Forelimb muscle (tissue), 1 donor: ENCODE measurements around the gene SMAD5. TPM values are rescaled to one million over a fixed set of nuclear protein-coding genes. Genes with fewer than 3 reads are reported as not detected.

Experiments
- DNase-seq: peaks from one replicate; pipeline ENCODE4 v3.0.0-alpha.2; 2013; ENCODE audit warnings: low read depth
- polyA plus RNA-seq: library from polyadenylated mRNA; unstranded; fragments of 120-200 nt; gene quantifications from one replicate; pipeline ENCODE4 v1.2.1, GENCODE V29; 2013; ENCODE audit not compliant: insufficient read length

SMAD5 gene
- polyA plus RNA-seq, 1 donor, result 39.8 TPM

DNA sequence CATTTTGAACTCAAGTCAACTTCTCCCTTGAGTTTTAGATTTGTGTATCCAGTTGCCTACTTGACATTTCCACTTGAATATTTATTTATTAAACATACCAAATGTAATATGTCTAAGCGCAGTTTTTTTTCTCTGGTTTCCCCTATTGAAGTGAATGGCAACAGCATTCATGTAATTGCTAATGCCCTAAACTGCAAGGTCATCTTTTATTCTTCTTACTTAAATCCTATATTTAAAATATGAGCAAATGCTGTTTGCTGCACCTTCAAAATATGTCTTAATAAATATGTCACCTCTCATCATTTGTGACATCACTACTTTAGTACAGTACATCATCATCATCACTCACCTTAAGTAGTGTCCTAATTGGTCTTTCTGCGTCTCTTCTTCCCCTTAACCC is 22.4 kb downstream of the SMAD5 start:
- no peak for DNase-seq

DNA sequence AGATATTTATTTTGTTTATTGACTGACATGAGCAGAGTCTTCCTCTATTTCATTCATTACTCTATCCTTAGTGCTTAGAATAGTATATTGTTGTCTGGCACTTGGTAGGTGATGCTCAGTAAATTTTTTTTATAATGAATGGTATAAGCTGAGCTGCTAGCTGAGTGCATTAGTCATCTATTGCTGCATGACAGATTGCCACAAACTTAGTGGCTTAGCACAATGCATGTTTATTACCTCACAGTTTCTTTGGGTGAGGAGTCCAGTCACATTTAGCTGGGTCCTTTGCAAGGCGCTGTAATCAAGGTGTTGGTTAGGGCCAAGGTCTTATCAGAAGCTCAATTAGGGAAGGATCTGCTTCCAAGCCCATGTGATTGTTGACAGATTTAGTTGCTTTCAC is 23.1 kb downstream of the SMAD5 start:
- DNase-seq, result no peak

DNA sequence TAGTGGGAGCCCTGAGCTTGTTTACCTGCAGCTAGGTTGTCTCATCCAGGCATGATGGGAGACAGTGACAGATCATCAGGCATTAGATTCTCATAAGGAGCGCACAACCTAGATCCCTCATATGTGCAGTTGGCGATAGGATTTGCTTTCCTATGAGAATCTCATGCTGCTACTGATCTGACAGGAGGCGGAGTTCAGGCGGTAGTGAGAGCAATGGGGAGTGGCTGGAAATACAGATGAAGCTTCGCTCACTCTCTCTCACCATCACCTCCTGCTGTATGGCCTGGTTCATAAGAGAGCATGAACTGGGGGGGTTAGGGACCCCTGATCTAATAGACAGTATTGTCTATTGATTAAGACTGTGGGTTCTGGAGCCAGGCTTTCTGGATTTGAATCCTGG is 24.9 kb downstream of the SMAD5 start:
- DNase-seq, result no peak

DNA sequence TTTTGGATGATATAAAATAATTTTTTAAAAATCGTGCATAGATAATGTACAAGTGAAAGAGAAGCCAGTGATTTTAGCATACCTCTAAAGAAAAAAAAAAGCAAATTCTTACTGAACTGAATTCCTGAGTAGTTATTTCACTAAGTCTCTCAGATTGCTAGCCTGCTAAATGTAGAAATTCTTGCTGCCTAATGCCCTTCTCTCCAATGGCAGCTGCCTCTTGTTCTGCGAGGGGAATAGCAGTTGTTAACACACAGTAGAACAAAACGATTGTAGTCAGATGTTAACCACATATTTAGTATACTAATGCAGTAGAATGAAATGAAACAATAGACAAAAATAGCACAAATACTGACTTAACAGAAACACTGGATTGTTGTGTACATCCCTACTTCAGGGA is 26.8 kb downstream of the SMAD5 start:
- no peak for DNase-seq

DNA sequence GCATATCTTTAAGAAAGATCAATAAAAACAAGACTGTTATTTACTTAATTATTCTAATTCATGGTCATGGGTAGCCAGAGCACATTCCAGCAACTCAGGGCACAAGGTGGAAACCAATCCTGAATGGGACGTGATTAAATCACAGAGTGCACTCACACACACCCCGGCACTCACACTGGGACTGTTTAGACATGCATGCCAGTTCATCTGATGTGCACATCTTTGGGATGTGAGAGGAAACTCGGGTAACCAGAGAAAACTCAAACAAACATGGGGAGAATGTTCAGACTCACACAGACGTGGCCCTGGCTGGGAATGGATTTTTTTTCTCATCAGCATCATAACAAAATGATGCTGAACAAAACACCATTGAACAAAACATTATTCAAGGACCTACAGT is 29.4 kb downstream of the SMAD5 start:
- no peak for DNase-seq

DNA sequence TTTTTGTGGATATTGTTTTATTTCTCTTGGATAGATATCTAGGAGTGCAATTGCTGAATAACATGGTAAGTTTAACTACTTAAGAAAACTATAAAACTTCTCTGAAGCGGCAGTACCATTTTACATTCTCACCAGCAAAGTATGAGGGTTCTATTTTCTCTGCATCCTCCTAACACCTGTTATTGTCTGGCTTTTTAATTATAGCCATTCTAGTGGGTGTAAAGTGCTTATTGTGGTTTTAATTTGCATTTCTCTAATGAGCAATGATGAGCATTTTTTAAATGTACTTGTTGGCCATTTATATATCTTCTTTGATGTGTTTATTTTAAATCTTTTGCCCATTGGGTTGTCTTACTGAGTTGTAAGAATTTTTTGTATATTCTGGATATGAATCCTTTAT is 31.6 kb downstream of the SMAD5 start:
- DNase-seq, result no peak

DNA sequence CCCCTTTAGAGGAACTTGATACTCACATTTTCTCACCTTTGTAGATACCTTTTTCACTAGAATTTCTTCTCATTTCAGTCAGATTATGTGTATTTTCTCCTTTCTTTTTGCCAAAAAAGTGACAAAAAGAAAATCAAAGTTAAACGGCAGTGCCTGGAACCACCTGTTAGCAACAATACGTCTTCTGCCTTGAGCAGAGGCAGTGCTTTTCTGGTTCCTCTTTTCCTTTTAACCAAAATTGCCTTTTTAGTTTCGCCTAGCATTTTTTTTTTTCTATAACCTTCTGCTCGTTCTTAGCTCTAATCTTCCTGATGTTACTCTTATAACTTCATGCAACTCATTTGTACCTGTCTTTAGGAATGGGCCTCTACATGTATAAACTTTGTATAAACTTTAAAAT is 34.3 kb downstream of the SMAD5 start:
- no peak for DNase-seq

DNA sequence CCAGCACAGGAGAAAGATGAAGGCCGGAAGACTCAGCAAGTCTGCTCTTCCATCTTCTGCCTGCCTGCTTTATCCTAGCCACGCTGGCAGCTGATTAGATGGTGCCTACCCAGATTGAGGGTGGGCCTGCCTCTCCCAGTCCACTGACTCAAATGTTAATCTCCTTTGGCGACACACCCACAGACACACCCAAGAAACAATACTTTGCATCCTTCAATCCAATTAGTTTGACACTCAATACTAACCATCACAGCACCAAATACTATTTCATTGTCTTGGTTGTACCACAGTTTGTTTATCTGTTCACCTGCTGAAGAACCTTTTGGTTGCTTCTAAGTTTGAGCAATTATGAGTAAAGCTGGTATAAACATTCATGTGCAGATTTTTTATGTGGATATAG is 36.6 kb downstream of the SMAD5 start:
- no peak for DNase-seq

DNA sequence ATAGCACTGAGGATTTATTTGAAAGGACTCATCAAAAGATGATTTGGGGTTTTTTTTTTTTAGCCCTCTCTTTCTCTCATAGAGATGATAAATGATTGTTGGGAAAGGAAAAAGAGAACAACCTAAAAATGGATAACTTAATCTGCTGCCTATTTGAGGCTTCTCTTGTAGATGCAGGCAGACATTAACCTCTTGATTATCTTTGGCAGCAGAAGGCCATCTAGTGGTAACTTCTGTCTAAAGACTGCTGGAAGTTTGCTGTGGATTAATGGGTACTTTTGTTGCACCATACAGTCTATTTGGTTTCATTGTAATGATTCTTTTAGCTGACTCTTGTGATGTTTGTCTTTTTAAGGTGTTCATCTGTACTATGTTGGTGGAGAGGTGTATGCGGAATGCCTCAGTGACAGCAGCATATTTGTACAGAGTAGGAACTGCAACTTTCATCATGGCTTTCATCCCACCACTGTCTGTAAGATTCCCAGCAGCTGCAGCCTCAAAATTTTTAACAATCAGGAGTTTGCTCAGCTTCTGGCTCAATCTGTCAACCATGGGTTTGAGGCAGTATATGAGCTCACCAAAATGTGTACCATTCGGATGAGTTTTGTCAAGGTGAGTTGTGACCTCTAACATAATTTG is 41.5 kb downstream of the SMAD5 start:
- peak; percentile 40 for DNase-seq

DNA sequence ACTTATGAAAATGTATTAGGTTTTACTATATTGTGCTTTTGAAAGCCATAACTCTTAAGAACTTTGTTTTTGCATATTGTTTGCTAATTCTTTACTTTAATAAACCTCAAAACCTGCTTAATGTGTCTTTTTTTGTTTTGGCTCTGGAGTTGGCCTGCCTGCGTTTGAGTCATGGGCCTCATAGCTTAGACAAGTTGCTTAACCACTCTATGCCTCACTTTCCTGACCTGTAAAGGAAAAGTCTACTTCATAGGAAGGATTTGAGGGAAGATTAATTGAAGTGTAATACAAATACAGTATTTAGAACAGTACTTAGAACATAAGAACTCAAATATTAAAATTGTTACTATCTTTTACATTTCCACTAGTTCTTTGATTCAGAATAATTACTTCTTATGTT is 50.0 kb downstream of the SMAD5 start:
- DNase-seq, result no peak

DNA sequence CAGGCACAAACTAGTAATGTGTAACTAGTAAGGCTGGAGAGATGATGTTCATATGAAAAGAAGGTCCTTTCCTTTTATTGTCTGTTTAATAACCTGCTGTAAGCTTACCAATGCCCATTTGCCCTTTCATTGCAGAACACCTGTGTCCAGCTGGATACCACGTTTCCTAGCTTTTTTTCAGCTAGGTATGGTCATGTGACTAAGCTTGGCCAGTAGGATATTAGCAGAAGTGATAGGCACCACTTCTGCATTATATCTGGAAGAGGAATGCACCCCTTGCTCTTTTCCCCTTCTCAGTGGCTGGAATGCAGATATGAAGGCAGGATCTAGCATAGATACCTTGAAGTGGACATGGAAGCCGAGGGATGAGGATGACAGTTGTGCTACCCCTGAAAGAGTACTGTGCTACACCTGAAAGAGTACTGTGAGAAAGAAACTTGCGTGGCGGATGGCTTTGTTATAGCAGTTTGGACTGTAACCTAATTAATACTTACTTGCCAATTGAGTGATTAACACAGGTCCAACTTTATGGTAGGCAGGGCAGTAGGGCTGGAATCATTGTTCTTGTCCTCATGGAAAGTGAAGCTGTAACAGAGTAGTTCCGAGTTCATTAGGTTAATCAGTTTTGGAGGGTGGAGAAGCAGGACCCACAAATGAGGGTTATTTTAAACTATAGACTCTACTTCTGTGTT is 53.5 kb downstream of the SMAD5 start:
- DNase-seq, result no peak

DNA sequence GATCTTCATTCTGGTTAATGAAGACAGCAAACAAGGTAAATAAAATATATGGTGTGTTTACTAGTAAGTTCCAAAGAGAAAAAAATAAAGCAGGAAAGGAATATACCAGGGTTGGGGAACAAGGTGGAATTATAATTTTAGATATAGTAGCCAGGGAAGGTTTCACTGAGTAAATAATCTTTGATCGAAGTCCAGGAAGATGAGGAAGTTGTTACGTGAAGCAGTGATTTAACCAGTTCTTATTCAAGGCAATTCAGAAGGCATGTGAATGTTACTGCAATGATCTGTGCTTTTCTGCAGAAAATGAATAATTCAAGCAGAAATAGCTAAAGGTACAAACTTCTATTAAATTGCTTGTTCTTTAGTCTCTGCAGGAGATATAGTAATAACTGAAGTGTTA is 54.2 kb downstream of the SMAD5 start:
- DNase-seq, result no peak

DNA sequence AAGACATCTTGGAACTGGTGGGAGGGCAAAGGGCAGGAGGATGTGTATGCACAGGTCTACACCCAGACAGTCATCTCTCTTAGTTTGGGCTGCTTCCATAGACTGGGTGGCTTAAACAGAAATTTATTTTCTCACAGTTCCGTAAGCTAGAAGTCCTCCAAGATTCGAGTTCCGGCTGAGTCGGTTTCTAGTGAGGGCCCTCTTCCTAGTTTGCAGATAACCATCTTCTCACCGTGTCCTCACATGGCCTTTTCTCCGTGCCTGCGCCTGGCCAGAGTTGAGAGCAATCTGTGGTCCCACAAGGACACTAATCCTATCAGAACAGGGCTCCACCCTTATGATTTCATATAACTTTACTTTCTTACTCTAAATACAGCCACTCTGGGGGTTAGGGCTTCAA is 56.2 kb downstream of the SMAD5 start:
- DNase-seq, result no peak

DNA sequence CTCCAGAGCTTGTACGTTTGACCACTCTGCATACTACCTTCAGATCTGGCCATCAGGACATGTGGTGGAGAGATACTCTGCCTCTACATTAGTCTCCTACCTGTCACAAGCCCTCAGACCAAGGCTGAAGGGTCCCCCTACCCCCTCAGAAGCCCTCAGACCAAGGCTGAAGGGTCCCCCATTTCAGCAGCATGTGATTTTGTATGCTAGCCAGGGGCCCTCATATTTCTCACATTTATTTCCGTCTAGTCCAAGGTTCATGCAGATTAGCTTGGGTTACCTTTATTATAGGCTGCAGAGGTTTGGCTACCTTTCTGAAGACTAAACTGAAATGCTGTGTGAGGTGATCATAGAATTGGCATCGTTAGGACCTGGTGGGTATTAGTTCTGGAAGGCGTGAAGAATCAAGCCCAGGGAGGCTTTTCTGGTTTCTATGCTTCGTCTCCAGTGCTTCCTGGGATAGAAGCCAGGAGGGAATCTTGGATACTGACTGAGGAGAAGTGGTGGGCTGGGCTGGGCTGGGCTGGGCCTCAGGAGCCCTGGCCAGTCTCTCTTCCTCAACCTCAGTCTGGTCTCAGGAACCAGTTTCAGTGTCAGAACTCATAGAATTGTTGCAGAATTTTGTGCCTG is 57.6 kb downstream of the SMAD5 start:
- no peak for DNase-seq

DNA sequence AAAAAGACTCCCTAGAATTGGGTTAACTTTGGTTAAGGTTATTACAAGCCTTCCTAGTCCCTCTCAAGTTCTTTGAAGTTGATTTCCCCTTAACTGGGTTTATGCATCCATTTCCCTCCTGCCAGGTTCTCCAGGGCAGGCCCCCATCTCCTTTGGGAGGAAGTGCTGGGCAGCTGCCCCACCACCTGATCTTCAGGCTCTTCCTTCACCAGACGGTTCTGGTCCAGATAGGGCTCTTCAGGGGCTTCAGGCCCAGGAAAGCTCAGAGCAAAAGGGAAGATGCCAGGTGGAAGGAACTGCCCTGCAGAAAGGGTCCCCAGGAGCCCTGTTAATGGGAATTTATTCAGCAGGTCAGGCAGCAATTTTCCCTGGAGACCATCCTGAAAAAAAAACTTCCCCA is 58.3 kb downstream of the SMAD5 start:
- no peak for DNase-seq

DNA sequence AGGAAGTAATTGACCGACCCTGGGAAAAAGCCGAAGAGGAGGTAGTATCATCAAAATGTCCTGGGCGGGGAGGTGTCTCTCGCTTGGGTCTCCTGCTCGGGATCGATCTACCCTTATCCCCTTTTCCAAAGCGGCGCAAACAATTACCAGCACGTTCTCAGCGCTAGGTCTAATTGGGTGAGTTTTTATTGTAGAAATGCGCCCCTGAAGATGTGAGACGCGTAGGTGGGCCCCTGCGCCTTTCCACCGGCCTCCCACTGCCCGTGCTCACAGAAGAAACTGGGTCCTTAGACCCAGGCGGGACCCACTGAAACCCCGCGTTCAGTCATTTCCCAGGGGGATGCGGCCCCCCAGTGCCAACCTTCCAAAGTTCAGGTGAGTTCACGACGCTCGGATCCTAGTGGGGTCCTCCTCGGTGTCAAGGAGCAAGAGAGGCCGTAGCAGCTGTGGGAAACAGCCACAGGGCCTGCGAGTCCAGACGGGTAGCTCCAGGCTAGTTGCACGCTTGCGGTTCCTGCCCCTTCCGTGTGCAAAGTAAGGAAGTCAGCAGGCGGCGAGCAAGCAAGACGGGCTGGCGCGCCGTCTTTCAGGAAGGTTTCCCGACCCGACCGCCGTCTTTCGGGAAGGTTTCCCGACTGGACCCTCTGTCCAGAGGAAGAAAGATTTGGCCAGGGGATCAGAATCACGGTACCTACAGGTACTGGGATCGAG is 58.8 kb downstream of the SMAD5 start:
- no peak for DNase-seq

DNA sequence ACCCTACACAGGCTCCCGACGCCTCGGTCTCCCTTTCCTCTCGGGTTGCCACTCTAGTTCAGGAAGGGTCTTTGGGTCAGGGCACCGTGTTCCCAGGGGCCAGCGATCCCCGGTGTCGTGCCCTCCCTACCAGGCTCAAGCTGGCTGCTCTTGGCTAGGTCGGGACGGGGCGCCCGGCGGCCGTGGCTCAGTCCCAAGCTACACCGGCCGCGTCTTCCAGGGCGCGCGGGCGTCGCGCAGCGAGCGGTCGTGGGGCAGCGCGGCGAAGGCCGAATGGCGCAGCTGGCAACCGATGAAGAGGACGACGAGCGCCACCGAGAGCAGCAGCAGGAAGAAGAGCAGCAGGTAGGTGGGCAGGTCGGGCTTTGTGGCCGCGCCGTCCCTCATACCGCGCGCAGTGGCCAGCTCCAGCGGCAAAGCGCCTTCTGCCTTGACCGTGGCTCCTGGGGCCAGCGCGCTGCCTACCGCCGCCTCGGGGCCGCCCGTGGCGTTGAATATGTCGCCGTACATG is 59.4 kb downstream of the SMAD5 start:
- no peak for DNase-seq

DNA sequence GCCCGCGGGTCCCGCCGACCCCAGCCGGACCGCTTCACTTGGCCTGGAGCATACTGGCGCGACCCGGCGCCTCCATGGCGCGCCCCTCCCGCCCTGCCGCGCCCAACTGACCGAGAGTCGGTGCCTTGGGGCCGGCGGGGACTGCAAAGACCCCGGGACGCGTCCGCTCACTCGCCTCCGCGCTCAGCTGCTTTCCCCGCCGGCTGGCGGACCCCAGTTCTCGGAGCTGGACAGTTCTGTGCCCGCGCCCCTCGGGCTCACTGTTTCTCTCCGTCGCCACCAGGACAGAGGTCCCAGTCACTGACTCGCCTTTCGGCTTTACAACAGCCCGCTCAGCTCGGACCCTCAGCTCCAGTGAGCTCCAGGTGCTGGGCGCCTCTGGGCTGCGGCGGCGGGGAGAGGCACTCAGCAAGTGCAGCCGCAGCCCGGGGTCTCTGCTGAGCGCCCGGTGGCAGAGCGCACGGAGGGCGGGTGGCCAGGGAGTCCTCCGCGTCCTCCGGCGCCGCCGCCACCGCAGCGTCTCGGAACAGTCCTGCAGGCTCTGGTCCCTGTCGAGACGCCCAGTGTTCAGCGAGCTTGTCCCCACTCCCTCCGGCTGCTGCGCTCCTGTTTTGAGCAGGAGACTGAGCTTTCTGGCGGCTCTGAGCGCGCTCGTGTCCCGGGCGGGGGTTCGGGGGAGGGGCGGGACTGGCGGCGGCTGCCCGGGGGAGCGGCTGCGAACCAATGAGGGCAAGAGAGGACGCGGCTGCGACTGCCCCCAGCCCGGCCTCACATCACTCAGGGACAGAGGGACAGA is 60.1 kb downstream of the SMAD5 start, which contains the start of gene SMIM32:
Gene SMIM32 (minus strand): TSS at position 637 of the 796 bp plus-strand sequence. CDS start 638 bp downstream, outside the sequence.
- DNase-seq, result no peak

DNA sequence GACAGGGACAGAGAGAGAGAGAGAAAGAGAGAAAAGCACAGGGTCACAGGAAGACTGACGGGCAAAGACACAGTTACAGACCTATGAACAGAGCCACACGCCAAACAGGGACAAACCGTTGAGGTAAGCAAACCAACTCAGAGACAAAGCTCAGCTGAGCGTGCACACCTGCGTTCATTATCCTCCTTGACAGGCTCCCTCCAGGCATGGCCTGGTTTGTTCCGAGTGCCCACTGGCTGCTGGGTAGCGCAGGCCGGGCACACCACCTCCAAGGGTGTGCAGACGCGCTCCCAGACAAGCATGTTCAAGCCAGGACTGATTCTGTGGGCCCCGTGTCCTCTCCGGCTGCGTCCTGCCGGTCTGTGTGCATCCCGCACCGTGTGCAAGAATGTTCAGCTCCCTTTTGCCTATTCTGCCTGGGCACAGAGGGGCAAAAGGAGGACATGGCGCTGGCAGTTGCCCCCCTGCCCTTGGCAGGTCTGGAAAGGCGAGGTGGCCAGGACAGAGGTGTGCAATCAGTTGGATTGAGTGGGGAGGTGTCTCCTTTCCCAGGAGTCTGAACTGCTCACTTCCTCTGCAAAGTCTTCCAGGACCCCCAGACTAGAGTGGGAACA is 60.8 kb downstream of the SMAD5 start:
- DNase-seq, result no peak

DNA sequence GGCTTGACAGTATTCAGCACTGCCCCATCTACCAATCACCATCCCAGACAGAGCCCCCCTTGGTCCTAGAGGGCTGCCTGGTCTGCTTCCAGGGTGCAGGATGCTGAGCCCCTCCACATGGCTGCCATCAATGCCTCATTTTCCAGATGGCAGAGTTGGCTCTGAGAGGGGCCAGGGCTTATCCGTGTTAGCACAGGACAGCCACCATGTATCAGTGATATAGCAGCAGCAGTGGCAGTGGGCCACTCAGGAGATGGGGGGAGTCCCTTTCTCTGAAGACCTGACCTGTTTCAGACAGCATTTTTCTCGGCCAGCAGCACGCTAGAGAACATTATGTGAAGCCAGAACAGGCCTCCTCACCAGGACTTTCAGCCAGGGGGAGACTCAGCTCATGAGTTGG is 61.9 kb downstream of the SMAD5 start:
- no peak for DNase-seq
